H9 (cell line): Measurements from ENCODE around the gene COPS6. TPM values are rescaled to one million over a fixed set of nuclear protein-coding genes. Genes with fewer than 3 reads are reported as not detected.

ENCODE experiments used
- DNase-seq: peaks from one replicate; pipeline ENCODE4 v3.0.0-alpha.2; 2017
- H2AFZ ChIP-seq: one replicate; pipeline ENCODE4 v1.6.1; 2013; ENCODE audit warnings: mild to moderate bottlenecking, low read length, control low read depth, moderate library complexity
- H2AK5ac ChIP-seq: 2 replicates; pipeline ENCODE4 v1.6.1; 2013; ENCODE audit warnings: low read length, control low read depth, mixed read lengths; ENCODE audit not compliant: insufficient read length
- H2BK120ac ChIP-seq: one replicate; pipeline ENCODE4 v1.6.1; 2013; ENCODE audit warnings: low read depth, mild to moderate bottlenecking, low read length, control low read depth, inconsistent platforms; ENCODE audit not compliant: poor library complexity, severe bottlenecking
- H2BK12ac ChIP-seq: 2 replicates; pipeline ENCODE4 v1.6.1; 2013; ENCODE audit warnings: low read length, control low read depth, mixed read lengths, low read depth; ENCODE audit not compliant: insufficient read length
- H2BK15ac ChIP-seq: 2 replicates; pipeline ENCODE4 v1.6.1; 2013; ENCODE audit warnings: low read depth, low read length, control low read depth
- H2BK20ac ChIP-seq: one replicate; pipeline ENCODE4 v1.6.1; 2013; ENCODE audit warnings: low read depth, mild to moderate bottlenecking, low read length, control low read depth, inconsistent platforms; ENCODE audit not compliant: poor library complexity, severe bottlenecking
- H2BK5ac ChIP-seq: 2 replicates; pipeline ENCODE4 v1.6.1; 2013; ENCODE audit warnings: low read length, control low read depth, mixed read lengths; ENCODE audit not compliant: insufficient read length
- H3K14ac ChIP-seq: 2 replicates; pipeline ENCODE4 v1.6.1; 2013; ENCODE audit warnings: low read length, control low read depth; ENCODE audit not compliant: insufficient read depth
- H3K18ac ChIP-seq: 2 replicates; pipeline ENCODE4 v1.6.1; 2013; ENCODE audit warnings: low read depth, mild to moderate bottlenecking, mixed read lengths, low read length, control low read depth; ENCODE audit not compliant: insufficient read length
- H3K23ac ChIP-seq: 2 replicates; pipeline ENCODE4 v1.6.1; 2013; ENCODE audit warnings: low read length, control low read depth, mixed read lengths, low read depth; ENCODE audit not compliant: insufficient read length
- H3K23me2 ChIP-seq: 2 replicates; pipeline ENCODE4 v1.6.1; 2013; ENCODE audit warnings: low read depth, mild to moderate bottlenecking, mixed read lengths, low read length, control low read depth; ENCODE audit not compliant: insufficient read length, poor library complexity, severe bottlenecking
- H3K27ac ChIP-seq: 2 replicates; pipeline ENCODE4 v1.5.1; 2013; ENCODE audit warnings: low read length, control low read depth, mixed read lengths, low read depth; ENCODE audit not compliant: insufficient read length
- H3K27me3 ChIP-seq: 2 replicates; pipeline ENCODE4 v1.6.1; 2013; ENCODE audit warnings: low read length, control low read depth, inconsistent platforms; ENCODE audit not compliant: insufficient read depth
- H3K4ac ChIP-seq: 2 replicates; pipeline ENCODE4 v1.6.1; 2013; ENCODE audit warnings: low read depth, mild to moderate bottlenecking, control low read depth, inconsistent platforms, low read length, moderate library complexity
- H3K4me1 ChIP-seq: 2 replicates; pipeline ENCODE4 v1.6.1; 2013; ENCODE audit warnings: low read length, control low read depth, inconsistent platforms; ENCODE audit not compliant: insufficient read depth
- H3K4me2 ChIP-seq: 2 replicates; pipeline ENCODE4 v1.6.1; 2013; ENCODE audit warnings: low read length, control low read depth, mixed read lengths; ENCODE audit not compliant: insufficient read length, insufficient read depth
- H3K56ac ChIP-seq: 2 replicates; pipeline ENCODE4 v1.6.1; 2013; ENCODE audit warnings: low read depth, mild to moderate bottlenecking, mixed read lengths, low read length, control low read depth; ENCODE audit not compliant: insufficient read length
- H3K79me1 ChIP-seq: 2 replicates; pipeline ENCODE4 v1.6.1; 2013; ENCODE audit warnings: low read depth, mild to moderate bottlenecking, moderate library complexity, low read length, control low read depth, inconsistent platforms; ENCODE audit not compliant: insufficient read depth, poor library complexity, severe bottlenecking
- H3K79me2 ChIP-seq: 2 replicates; pipeline ENCODE4 v1.6.1; 2013; ENCODE audit warnings: low read length, control low read depth, inconsistent platforms; ENCODE audit not compliant: insufficient read depth
- H3K9ac ChIP-seq: 2 replicates; pipeline ENCODE4 v1.6.1; 2013; ENCODE audit warnings: low read length, control low read depth, mixed read lengths; ENCODE audit not compliant: insufficient read length; ENCODE audit errors: extremely low read depth
- H3K9me3 ChIP-seq: one replicate; pipeline ENCODE4 v1.6.1; 2013; ENCODE audit warnings: low read depth, low read length, inconsistent platforms; ENCODE audit not compliant: control insufficient read depth
- H3T11ph ChIP-seq: one replicate; pipeline ENCODE4 v1.6.1; 2013; ENCODE audit warnings: mild to moderate bottlenecking, low read length, control low read depth, inconsistent platforms
- H4K20me1 ChIP-seq: one replicate; pipeline ENCODE4 v1.6.1; 2013; ENCODE audit not compliant: control insufficient read depth, insufficient read length, insufficient read depth
- H4K5ac ChIP-seq: 2 replicates; pipeline ENCODE4 v1.6.1; 2013; ENCODE audit warnings: low read depth, mild to moderate bottlenecking, mixed read lengths, low read length, control low read depth; ENCODE audit not compliant: insufficient read length
- H4K8ac ChIP-seq: replicated peaks from 2 replicates; pipeline ENCODE4 v1.6.1; 2013; ENCODE audit warnings: low read length, control low read depth, mixed read lengths, low read depth; ENCODE audit not compliant: insufficient read length
- H4K91ac ChIP-seq: 2 replicates; pipeline ENCODE4 v1.6.1; 2013; ENCODE audit warnings: low read depth, mild to moderate bottlenecking, moderate library complexity, mixed read lengths, low read length, control low read depth; ENCODE audit not compliant: insufficient read length
- H3K27ac Mint-ChIP-seq, 3 experiments: 2 replicates in 2 of 3; 3 replicates in 1 of 3; pipeline ENCODE4 v1.8.0; 2020 to 2021; ENCODE audit warnings: mixed read lengths in 3 of 3, mild to moderate bottlenecking in 1 of 3, moderate library complexity in 1 of 3
- H3K27me3 Mint-ChIP-seq: 2 replicates; pipeline ENCODE4 v1.8.0; 2021; ENCODE audit warnings: low read depth, mild to moderate bottlenecking, moderate library complexity, mixed read lengths
- H3K36me3 Mint-ChIP-seq, 3 experiments: 2 replicates in 2 of 3; 3 replicates in 1 of 3; pipeline ENCODE4 v1.8.0; 2020 to 2021; ENCODE audit warnings: low read depth in 3 of 3, mixed read lengths in 3 of 3; ENCODE audit not compliant: insufficient read depth in 1 of 3
- H3K4me1 Mint-ChIP-seq, 2 experiments: 2 replicates each; pipeline ENCODE4 v1.8.0; 2020; ENCODE audit warnings: mixed read lengths in 2 of 2
- H3K4me3 Mint-ChIP-seq, 2 experiments: 2 replicates in 1 of 2; 3 replicates in 1 of 2; pipeline ENCODE4 v1.8.0; 2020 to 2021; ENCODE audit warnings: mild to moderate bottlenecking in 2 of 2, mixed read lengths in 2 of 2, moderate library complexity in 1 of 2
- H3K9me3 Mint-ChIP-seq, 2 experiments: 2 replicates in 1 of 2; 3 replicates in 1 of 2; pipeline ENCODE4 v1.8.0; 2020; ENCODE audit warnings: mild to moderate bottlenecking in 2 of 2, mixed read lengths in 2 of 2, moderate library complexity in 1 of 2
- CTCF ChIP-seq: fragments of 200-600 bp; sonication (generic); conservative IDR thresholded peaks from 3 replicates; pipeline ENCODE4 v1.8.0; 2021; ENCODE audit warnings: antibody characterized with exemption, mild to moderate bottlenecking
- WGBS: extraction: QIAGEN DNeasy Blood & Tissue Kit; methylation state at CpG from one replicate; pipeline ENCODE4 v1.1.7; 2013; ENCODE audit warnings: missing lambda C conversion rate, low lambda C conversion rate, mixed read lengths; ENCODE audit not compliant: insufficient read length; ENCODE audit errors: extremely low coverage; 5-methylcytosine and 5-hydroxymethylcytosine counted together
- total RNA-seq: library from RNA; stranded (reverse); gene quantifications from 2 replicates; pipeline ENCODE4 v1.2.1, GENCODE V29; 2021

Gene COPS6
- total RNA-seq, 1 experiment from 2014 or later, result 140 TPM

- Histone ChIP-seq H3T11ph (no peak overlapping the region), H3K79me1 (no peaks in the 10 kb centered on the region), H2AFZ (no peak overlapping the region), H3K27me3 (no peaks in the 10 kb centered on the region), H2BK15ac (no peak overlapping the region), H4K20me1 (no peaks in the 10 kb centered on the region), H3K56ac (no peak overlapping the region), H3K4me2 (no peak overlapping the region), H4K91ac (no peak overlapping the region), H3K23ac (no peak overlapping the region), H2BK12ac (no peak overlapping the region), H2AK5ac (no peak overlapping the region), H2BK120ac (no peak overlapping the region), H3K9ac (no peak overlapping the region), H3K9me3 (peaks cover 60% of the 10 kb centered on the region), H3K27ac (no peak overlapping the region), H3K4ac (no peak overlapping the region), H3K4me1 (no peaks in the 10 kb centered on the region), H3K23me2 (no peaks in the 10 kb centered on the region), H3K18ac (no peak overlapping the region), H4K8ac (no peak overlapping the region), H4K5ac (no peak overlapping the region), H3K14ac (no peak overlapping the region), H2BK20ac (no peak overlapping the region), H2BK5ac (no peak overlapping the region), H3K79me2 (peaks cover 3% of the 10 kb centered on the region)
- H3K9me3 Mint-ChIP-seq, result peaks cover 76 to 78% of the 10 kb centered on the region in 2 experiments
- no CpG with 5 or more reads among the region's 10 CpGs for WGBS
- peaks cover 83 to 98% (median 90%) of the 10 kb centered on the region in 3 experiments for H3K36me3 Mint-ChIP-seq
- H3K27me3 Mint-ChIP-seq, result peaks cover 5% of the 10 kb centered on the region; the same call in 1 of the 2 replicates
- DNase-seq, result no peak
- TF ChIP-seq CTCF, result no peak
- H3K4me1 Mint-ChIP-seq, result no peaks in the 10 kb centered on the region
- no peak overlapping the region for H3K4me3 Mint-ChIP-seq
- no peak overlapping the region for H3K27ac Mint-ChIP-seq
These were observed 16.3 kb upstream of the COPS6 start for GRCh38 chr7:100072462-100072861.
